ENCODE measurements around the gene ADCY6.

DNA sequence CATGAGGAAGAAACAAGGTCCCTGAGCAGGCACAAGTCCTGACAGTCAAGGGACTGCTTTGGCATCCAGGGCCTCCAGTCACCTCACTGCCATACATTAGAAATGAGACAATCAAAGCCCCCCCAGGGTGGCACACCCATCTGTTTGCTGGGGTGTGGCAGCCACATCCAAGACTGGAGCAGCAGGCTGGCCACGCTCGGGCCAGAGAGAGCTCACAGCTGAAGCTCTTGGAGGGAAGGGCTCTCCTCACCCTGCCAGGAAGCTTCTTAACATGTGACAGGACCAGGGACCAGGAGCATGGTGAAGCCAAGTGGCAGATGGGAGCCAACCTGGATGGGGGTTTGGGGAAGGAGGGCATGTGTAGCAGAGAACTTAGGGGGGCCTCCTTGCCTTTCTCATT, 39.4 kb upstream of the ADCY6 start:
- TF ChIP-seq EZH2 (IDR thresholded peaks at IDR 0.05; ENCODE audit: low read depth) = no peak
- TF ChIP-seq, protein P1, sequence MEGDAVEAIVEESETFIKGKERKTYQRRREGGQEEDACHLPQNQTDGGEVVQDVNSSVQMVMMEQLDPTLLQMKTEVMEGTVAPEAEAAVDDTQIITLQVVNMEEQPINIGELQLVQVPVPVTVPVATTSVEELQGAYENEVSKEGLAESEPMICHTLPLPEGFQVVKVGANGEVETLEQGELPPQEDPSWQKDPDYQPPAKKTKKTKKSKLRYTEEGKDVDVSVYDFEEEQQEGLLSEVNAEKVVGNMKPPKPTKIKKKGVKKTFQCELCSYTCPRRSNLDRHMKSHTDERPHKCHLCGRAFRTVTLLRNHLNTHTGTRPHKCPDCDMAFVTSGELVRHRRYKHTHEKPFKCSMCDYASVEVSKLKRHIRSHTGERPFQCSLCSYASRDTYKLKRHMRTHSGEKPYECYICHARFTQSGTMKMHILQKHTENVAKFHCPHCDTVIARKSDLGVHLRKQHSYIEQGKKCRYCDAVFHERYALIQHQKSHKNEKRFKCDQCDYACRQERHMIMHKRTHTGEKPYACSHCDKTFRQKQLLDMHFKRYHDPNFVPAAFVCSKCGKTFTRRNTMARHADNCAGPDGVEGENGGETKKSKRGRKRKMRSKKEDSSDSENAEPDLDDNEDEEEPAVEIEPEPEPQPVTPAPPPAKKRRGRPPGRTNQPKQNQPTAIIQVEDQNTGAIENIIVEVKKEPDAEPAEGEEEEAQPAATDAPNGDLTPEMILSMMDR (conservative IDR thresholded peaks at IDR 0.05) = no peak
